Posterior vena cava (tissue), 2 donors: ENCODE data around the gene MCRIP2. TPM values are rescaled to one million over a fixed set of nuclear protein-coding genes. Genes with fewer than 3 reads are reported as not detected.

Source experiments
- DNase-seq: peaks from one replicate; pipeline ENCODE4 v3.0.0-alpha.2; 2020; ENCODE audit warnings: low spot score
- intact Hi-C, 2 donors: fragments of 100-400 bp; cut with DNase I; formaldehyde crosslinking; loops; one replicate each; pipeline versions ENCODE4 v1.14.1 to v1.14.2; 2022 to 2023
- total RNA-seq, 2 donors: library from RNA; stranded (reverse); fragmentation: NEBNext Ultra II Directional; extraction: Animal tissue kit (Norgen Biotek cat#: 25700); gene quantifications; one replicate each; pipeline ENCODE4 v1.2.1, GENCODE V29; 2021
- donor health status: DM: yes; HTN: yes; CAD: no.
- donor health status: DM: yes; HTN: yes; CAD: no.

MCRIP2 gene
- total RNA-seq, 2 donors from 2014 or later: 19.0 to 21.5 TPM

- intact Hi-C loops: no loop called here
- DNase-seq: peak; percentile 77
Measured at GRCh38 chr16:629185-629832, 12.3 kb upstream of the MCRIP2 start.

DNA sequence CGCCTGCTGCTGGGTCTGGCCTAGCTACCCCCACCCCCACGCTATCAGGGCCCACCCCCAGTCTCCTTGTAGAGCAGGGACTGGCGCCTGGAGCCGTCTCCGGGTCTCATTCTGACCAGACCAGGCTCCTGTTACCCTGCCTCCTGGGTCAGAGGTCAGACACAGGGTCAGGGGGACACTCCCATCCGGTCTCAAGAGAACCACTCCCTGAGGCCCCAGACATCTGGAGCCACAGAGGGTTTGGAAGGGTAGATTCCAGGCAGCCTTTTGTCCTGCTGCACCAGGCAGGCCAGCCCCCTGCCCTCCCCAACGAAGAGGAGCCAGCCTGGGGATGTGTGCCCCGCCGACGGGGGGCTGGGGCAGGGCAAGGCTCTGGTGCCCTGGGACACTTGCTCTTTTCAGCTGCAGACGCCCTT, 11.8 kb upstream of the MCRIP2 start:
- intact Hi-C loops: loop anchor here in 1 of 2 donors (5.0 kb wide), 1 partner anchor 38 kb away; the partner anchor contains the start of gene RAB40C
- no peak for DNase-seq

- intact Hi-C loops: loop anchor here in 1 of 2 donors (5.0 kb wide), 1 partner anchor 38 kb away; the partner anchor contains the start of gene RAB40C
- peak; percentile 77 for DNase-seq
Measured at GRCh38 chr16:630249-630814, 11.3 kb upstream of the MCRIP2 start.

- peak; percentile 85 for DNase-seq
- intact Hi-C loops: loop anchor here in 1 of 2 donors (5.0 kb wide), 1 partner anchor 39 kb away; the partner anchor contains the start of gene RAB40C
Measured at GRCh38 chr16:630815-631405, 10.7 kb upstream of the MCRIP2 start, which contains the start of gene WFIKKN1. Gene WFIKKN1, plus strand, starts transcription at chr16:630985. Its CDS starts 269 bp downstream, at chr16:631254.

DNA sequence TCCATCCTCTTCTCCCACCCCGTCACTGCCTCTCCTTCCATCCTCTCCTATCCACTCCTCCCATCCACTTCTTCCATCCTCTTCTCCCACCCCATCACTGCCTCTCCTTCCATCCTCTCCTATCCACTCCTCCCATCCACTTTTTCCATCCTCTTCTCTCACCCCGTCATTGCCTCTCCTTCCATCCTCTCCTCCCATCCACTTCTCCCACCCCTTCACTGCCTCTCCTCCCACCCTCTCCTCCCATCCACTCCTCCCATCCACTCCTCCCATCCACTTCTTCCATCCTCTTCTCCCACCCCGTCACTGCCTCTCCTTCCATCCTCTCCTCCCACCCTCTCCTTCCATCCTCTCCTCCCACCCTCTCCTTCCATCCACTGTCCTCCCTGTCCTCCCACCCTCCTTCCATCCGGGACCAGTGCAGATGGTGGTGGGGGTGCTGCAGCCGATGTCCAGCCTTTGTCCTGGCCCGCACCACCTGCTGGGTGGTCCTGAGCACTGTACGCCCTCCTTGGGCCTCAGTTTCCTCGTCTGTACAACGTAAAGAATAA, 9.7 kb upstream of the MCRIP2 start:
- intact Hi-C loops: loop anchor here in 1 of 2 donors (5.0 kb wide), 1 partner anchor 40 kb away; the partner anchor contains the start of gene RAB40C

GRCh38 chr16:632486-633335, 8.9 kb upstream of the MCRIP2 start:
- intact Hi-C loops: loop anchor here in 1 of 2 donors (5.0 kb wide), 1 partner anchor 40 kb away; the partner anchor contains the start of gene RAB40C
- DNase-seq: peak; percentile 76

More for the DNA sequence above, 9.7 kb upstream of the MCRIP2 start:
- no peak for DNase-seq

GRCh38 chr16:633336-634050, 8.1 kb upstream of the MCRIP2 start:
- DNase-seq: peak; percentile 79
- intact Hi-C loops: loop anchor here in 1 of 2 donors (5.0 kb wide), 1 partner anchor 41 kb away; the partner anchor contains the start of gene RAB40C

- intact Hi-C loops: loop anchor here in 1 of 2 donors (5.0 kb wide), 1 partner anchor 42 kb away; the partner anchor contains the start of gene RAB40C
- DNase-seq: no peak
Measured at GRCh38 chr16:634051-634670, 7.5 kb upstream of the MCRIP2 start.

DNA sequence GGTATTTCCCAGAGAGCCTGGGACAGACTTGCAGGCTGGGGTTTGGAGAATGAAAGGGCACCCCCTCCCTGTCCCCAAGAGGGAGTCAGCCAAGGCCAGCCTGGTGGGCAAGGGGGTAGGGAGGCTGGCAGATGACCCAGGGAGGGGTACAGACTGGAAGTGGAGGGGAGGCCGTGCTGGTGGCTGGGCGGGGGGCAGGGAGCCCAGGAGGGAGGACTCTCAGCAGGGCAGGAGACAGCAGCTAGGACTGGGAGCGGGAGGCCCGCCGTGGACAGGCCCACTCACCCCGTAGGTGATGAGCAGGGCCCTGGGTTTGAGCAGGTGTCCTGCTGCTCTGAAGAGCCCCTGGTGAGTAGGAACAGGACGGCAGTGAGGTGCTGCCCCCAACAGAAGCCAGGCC, 6.6 kb upstream of the MCRIP2 start:
- intact Hi-C loops: loop anchor here in 1 of 2 donors (5.0 kb wide), 1 partner anchor 43 kb away; the partner anchor contains the start of gene RAB40C
- no peak for DNase-seq

- DNase-seq: no peak
- intact Hi-C loops: no loop called here
Measured at GRCh38 chr16:635573-636205, 5.9 kb upstream of the MCRIP2 start.

DNA sequence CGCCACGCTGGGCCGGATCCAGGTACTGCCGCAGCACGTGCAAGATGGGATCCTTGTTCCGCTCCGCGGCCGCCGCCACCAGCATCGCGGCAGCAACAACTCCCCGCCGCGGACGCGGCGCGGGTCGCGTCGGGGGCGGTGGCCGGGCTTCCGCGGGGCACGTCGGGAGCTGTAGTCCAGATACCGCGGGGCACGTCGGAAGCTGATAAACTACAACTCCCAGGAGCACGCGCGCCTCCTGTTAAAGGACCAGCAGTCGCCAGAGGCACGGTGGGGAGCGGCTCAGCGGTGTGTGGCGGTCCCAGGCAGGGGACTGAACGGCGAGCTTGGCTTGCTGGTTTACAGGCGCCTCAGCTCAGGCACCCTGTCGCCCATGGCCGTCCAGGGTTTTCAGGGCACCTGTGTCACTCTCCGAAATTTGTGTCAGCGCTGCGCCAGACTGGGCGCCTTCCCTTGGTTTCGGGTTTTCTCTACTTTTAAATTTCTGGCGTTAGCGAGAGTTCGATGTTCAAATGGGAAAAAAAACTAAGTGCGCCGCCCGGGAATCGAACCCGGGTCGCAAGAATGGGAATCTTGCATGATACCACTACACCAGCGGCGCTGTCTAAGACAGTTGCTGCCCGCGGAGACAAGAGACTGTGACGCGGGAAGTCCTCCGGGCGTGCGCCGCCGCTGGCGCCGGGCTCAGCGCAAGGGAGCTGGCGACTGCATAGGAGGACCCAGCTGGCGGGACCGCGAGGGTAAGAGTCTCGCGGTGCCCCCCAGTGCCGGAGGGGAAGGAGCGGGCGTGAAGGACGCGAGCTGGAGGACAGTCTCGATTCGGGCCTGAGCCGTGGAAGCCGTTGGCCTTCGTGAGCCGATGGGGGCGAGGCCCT, 5.2 kb upstream of the MCRIP2 start, which contains the start of gene METTL26:
Gene METTL26 (minus strand): TSS at position 100 of the 875 bp plus-strand sequence. CDS start 15 bp downstream, at position 85.
- intact Hi-C loops: no loop called here

GRCh38 chr16:637081-638018, 4.3 kb upstream of the MCRIP2 start:
- peak; percentile 97 for DNase-seq
- intact Hi-C loops: no loop called here

More for the DNA sequence above, 5.2 kb upstream of the MCRIP2 start, which contains the start of gene METTL26:
- DNase-seq: peak; percentile 99

- intact Hi-C loops: no loop called here
- no peak for DNase-seq
Measured at GRCh38 chr16:638034-638543, 3.5 kb upstream of the MCRIP2 start.

- no peak for DNase-seq
- intact Hi-C loops: no loop called here
Measured at GRCh38 chr16:638836-639235, 2.8 kb upstream of the MCRIP2 start.

DNA sequence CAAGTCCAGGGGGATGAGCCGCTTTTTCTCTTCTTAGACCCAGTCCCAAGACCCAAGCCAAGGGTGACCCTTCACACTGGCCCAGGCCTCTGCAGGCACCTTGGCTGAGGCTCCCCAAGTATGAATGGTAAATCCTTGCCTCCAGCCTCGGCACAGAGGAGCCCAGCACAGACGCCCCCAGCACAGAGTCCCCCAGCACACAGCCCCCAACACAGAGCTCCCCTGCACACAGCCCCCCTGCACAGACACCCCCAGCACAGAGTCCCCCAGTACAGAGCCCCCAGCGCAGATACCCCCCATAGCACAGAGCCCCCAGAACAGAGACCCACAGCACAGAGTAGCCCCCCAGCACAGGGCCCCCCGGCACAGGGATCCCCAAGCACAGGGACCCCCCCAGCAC, 1.0 kb upstream of the MCRIP2 start:
- intact Hi-C loops: no loop called here
- no peak for DNase-seq
